NCI-H69 (cell line): ENCODE data around the gene CDH15.

Experiments
- DNase-seq: peaks from one replicate; lab custom pipeline; 2025; lab: John Stamatoyannopoulos, UW

CDH15 gene

DNA sequence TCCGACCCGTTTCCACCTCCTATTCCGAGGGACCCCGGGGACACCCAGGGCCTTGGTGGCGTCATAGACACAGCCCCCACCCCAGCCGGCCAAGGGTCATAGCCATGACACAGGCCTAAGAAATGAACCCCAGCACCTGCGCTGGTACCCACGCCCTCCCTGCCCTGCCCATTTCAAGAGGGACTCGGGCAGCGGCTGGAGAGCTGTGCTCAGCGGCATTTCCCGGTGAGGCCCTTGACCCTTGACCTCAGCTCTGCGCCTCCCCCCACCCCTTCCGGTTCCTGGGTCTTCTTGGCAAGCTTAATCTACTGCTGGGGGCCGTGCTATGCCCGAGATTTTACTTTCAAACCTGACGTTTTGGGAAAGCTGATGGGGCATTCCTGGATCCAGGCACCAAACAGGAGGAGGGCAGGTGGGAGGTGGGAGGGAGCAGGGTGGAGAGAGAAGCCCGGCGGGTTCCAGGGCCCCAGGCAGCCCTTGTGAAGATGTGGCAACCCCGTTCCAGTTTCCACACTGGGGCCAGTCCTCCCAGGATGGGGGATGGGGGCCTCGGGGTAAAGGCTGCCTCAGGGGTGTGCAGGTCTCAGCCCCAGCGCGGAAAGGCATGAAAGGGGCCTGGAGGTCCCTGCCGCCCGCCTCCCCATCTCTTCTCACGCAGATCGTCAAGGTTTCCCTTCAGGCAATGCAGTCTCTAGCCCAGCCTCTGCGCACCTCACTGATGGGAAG lies 28.7 kb downstream of the CDH15 start, which contains the start of gene SLC22A31:
SLC22A31 (minus strand) TSS at position 414 of the 726 bp plus-strand sequence; CDS start at position 378, 36 bp downstream.
- peak; percentile 8 for DNase-seq

DNA sequence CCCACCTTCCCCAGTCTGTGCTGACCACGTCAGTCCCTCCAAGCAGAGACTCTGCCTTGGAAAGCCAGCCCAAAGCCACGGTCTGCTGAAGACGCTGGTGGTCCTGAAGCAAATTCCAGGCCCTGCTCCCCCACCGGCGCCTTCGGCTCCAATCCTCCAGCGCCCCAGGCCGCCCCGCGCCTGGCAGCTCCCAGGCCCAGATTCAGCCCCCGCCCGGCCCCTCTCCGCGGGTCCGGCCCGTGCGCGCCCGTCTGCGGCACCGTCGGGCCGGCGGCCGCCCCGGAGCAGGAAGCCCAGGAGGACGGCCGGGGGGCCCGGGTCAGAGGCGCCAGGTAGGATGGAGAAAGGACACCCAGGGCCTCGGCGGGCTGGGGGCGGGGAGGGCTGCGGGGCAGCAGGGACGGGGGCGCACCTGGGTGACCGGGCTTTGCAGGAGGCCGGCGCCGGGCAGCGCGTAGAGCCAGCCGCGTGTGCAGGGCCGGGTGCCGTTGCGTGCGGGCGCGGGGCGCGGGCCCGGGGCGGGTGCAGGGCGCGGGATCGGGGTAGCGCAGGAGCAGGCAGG lies 29.4 kb downstream of the CDH15 start:
- no peak for DNase-seq

DNA sequence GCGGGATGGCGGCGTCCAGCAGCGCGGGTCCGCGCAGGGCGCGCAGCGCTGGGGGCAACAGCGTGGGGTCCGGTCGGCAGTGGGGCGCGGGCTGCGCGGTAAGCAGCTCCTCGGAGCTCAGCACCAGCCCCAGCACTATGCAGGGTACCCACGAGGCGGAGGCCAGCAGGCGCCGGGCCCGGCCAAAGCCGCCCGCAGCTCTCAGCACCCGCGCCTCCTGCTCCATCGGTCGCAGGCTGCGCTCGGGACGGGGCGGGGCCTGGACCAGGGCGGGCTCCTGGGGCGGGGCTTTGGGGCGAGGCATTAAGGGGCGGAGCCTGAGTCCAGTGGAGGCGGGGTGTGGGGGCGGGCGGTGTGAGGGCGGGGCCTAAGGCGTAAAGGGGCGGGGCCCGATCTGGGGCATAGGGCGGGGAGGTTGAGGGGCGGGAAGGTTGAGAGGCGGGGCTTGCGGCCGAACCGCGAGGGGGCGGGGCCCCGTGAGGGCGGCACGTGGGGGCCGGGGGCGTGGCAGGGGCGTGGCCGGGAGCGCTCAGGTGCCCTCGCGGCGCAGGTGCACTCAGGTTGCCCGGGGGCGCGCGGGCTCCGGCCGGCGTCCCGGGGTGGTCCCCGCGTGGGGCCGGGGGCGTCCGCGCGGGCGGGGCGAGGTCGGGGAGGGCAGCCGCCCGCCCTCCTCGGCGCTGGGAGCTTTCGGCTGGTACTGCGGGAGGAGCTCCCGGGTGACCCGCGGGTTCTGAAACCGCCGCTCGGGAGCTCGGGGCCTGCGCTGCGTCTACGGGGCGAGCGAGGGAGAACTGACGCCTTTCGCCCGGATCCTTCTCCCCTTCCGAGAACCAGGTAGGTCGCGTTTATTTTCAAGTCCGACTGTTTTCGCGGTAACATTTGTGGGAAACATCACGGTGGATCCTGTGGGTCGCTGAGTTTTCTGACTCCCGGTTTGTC lies 30.2 kb downstream of the CDH15 start:
- DNase-seq = peak; percentile 81

DNA sequence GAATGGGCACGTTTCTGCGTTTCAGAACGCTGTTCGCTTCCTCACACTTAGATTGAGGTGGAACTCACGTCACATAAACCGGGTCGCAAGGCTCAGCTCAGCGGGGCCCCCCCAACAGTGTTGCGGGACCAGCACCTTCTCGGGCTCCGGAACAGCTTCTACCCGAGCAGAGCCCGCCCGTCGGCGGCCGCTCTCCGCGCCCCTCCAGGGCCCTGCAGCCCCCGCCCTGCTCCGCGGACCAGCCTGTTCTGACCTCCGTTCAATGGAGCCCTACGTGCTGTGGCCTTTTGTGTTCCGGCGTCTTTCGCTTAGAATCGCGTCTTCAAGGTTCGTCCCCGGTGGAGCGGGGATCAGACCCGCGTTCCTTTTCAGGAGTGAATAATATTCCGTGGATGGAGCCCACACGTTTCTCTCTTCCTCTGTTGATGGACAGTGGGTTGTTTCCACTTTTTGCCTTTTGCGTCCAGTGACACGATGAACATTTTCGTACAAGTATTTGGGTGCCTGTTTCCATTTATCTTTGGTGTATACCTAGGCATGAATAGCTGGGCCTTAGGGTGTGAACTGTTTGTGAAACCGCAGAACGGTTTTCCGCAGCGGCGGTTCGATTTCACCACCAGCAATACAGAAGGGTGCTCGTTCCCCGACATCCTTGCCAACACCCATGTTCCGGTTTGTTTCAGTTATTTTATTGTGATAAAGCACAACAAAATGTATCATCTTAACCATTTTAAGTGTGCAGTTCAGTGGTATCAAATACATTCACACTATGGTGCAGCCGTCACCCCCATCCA lies 31.1 kb downstream of the CDH15 start:
- DNase-seq = no peak

DNA sequence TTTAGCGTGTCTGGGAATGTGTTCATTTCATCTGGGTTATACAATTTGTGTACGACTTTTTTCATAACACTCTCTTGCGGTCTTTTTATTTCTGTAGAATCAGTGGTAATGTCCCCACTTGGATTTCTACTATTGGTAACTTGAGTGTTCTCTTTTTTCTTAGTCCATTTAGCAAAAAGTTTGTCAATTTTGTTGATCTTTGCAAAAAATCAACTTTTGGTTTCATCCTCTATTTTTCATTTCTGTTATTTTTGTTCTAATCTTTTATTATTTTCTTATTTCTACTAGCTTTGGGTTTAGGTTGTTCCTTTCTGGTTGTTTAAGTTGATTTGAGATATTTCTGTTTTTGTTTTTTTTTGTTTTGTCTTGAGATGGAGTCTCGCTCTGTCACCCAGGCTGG lies 36.4 kb downstream of the CDH15 start:
- DNase-seq = no peak

DNA sequence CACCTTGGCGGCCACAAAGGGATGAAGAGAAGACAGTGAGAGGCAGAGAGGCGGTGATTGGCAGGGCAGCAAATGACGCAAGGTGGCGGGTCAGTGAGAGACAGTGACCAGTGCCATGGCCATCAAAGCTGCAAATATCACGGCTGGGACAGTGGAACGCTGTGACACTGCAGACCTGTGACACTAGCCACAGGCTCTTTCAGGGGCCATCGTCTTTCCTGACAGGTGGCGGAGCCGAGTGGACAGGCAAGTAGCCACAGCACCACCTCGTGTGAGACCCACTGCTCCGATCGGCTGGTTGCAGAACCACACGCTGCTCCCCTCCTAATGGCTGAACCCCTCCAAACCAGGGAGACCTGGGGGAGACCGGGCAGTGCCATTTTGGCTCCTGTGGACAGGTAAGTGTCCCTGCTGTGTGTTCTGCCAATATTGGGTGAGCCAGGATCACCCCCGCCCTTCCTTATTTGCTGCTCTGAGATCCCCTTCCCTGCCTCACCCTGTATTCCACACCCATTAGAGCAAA lies 38.0 kb downstream of the CDH15 start:
- no peak for DNase-seq

DNA sequence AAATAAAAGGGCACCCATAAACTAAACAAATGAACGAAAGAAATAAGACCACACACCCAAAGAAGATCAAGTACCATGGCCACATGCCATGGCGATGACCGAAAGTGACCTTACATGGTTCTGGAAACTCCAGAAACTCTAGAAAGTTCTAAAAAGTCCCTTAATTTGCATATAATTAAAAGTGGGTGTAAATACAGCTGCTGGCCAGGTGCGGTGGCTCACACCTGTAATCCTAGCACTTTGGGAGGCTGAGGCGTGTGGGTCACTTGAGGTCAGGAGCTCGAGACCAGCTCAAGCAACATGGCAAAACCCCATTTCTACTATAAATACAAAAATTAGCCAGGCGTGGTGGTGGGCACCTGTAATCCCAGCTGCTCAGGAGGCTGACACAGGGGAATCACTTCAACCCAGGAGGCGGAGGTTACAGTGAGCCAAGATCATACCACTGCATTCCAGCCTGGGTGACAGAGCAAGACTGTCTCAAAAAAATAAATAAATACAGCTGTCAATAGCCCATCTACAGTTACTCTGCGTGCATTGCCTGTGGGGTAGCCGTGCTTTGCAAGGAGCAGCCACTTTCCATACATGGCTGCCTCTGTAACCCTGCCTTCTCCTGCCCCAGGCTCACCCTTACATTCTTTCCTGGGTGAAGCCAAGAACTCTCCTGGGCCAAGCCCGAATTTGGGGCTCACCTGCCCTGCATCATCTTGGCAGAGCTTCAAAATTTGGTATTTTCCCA lies 38.8 kb downstream of the CDH15 start:
- DNase-seq = no peak

DNA sequence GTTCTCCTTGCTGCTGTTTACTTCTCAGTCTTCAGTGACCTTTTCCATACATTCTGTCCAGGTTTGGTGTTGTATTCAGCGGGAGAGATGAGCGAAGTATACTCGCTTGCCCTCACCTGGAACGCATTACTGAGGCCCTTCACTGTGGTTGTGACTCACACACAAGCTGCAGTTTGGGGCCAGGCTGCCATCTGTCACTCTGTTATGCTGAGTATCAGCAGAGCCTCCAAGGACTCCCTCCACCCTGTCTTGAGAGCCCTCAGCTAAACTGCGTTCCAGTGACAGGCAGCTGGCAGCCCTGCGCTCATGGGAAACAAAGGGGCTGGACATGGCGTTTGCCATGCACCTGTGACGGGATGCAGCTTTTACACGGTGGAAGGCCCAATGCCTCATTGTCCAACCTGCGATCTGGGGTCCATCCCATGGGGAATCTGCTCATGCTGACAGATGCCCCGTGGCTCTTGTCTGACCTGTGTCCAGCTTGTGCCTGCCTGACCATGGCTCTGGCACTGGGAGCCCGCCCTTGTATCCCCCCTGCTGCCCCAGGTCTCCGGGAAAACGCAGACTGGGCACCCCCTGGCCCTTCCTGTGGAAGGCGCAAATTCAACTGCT lies 39.5 kb downstream of the CDH15 start:
- DNase-seq = peak; percentile 73

DNA sequence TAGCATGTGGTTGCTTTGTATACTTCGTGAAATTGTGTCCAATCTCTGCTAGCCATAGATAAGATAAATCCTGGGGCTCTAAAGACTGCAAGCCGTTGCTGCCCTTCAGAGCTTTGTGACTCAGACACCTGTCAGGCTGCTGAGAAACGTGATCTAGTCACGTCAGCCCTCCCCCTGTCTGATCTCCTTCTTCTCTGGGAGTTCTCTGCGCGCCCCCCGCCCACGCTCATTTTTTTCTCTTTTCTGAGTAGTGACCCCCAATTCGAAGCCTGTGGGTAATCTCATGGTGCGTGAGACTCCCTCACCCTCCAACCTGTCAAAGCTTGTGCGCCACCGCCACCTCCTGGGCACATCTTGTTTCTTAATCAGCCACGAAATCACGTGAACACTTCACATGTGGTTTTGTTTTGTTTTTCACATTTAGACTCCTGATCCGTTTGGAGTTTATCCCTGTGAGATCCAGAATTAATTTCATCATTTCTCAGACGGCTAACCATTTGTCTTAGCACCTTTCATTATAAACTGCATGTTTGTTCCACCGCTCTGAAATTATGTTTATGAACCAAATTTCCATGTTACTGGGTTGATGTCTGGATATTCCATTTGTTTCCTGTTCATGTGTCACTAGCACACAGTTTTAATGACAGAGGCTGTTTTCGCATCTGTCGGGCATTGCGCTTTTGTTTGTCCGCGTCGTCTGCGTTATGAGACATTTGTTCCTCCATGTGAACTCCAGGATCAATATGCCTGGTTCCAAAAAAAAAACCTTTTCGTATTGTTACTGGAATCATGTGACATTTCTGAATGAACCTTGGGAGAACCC lies 45.0 kb downstream of the CDH15 start:
- DNase-seq = peak; percentile 74

DNA sequence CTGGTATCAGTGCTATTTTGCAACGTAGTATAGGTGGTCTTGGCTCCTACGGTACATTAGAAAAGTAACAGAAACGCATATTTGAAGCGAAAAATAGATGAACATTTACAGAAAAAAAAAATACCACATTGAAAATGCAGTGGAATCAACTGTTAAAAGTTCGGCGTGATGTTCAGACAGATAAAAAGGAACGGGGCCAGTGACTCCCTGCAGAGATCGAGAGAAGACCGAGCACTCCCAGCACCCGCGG lies 45.5 kb downstream of the CDH15 start:
- DNase-seq = no peak

DNA sequence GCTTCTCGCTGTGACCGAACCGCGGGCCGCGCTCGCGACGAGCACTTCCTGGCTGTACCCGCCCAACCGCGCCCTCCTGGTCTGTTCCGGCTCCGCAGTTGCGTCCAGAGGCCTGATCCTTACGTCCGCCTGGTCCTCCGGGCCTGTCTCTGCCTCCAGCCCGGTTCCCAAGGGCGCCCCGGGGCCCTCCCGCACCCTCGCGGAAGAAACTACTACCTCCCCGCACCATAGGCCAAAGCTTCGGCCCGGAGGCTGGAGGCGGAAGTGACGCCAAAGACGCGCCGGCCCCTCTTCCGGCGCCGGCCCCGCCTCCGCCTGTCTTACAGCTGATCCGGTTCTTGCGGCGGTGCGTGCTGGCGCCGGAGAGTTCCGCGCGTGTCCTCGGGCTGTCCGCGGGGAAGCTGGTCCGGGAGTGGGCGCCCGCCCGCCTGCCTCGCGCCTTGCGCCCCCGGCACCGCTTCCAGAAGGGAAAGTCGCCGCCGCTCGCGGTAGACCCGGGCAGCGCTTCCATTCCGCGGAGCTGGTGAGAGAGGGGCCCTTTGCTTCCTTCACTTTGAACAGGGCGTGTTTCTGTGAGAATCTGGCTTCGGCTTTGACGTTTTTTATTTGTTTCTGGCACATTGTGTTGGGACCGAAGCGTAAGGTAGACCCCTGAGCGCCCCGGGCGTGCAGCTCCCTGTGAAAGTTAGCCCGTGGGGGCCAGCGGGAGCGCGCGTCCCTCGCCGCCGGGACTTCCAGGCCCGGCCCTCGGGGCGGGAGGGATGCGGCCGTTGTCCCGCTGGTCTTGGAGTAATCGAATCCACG lies 46.0 kb downstream of the CDH15 start, which contains the start of gene ZNF778:
ZNF778 (plus strand) TSS at position 316 of the 804 bp plus-strand sequence. CDS start 3,425 bp downstream, outside the sequence.
- peak; percentile 81 for DNase-seq

DNA sequence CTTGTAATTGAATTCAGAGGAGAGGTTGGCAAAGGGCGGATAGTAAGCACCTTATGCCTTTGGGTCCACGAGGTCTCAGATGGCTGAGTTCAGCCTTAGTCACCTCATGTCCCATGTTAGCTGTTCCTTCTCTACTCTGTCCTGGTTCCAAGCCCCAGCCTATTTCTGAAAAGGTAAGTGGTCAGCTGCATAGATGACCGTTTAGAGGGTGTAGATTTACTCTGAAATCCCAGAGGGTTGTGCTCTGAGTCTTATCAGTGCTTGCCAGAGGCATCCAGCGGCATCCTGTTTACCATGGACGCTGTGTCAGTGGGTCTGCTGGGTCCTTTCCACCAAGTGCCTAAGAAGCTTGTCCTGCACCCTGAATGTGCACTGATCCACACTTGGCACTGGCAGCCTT lies 47.8 kb downstream of the CDH15 start:
- no peak for DNase-seq

DNA sequence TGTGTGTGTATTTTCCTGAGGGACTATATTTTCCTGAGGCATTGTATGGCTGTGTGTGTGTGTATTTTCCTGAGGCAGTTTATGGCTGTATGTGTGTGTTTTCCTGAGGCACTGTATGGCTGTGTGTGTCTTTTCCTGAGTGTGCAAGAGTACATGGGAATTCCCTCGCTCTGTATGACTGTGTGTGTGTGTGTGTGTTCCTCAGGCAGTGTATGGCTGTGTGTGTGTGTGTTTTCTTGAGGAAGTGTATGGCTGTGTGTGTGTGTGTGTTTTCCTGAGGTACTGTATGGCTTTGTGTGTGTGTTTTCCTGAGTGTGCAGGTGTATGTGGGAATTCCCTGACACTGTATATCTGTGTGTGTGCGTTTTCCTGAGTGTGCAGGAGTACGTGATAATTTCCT lies 50.1 kb downstream of the CDH15 start:
- no peak for DNase-seq

DNA sequence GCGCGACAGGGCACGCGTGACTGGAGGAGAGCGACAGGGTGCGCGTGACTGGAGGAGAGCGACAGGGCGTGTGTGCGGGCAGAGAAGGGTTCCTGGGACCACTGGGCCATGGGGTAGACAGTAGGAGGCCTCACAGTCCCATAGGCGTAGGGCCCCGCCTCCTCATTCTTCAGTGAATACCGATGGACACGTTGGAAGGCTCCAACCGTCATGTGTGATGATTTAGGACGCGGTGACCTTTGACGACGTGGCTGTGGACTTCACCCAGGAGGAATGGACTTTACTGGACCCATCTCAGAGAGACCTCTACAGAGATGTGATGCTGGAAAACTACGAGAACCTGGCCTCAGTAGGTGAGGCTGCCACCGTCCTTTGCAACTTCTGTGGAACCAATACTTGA lies 51.4 kb downstream of the CDH15 start:
- DNase-seq = no peak

DNA sequence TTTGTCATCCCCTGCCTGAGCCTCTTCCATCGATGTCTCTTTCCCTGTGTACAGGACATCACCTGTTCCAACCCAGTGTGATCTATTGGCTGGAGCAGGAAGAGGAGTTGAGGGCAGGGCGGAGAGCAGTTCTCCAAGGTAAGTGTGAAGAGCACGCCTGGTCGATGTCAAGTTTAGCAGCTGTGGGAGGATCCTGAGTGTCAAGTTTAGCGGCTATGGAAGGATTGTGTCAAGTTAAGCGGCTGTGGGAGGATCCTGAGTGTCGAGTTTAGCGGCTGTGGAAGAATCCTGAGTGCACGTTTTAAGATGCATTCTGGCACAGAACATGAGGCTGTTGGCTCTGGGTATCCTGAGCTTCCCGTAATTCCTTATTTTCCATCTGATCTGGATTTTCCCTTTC lies 53.1 kb downstream of the CDH15 start:
- no peak for DNase-seq

DNA sequence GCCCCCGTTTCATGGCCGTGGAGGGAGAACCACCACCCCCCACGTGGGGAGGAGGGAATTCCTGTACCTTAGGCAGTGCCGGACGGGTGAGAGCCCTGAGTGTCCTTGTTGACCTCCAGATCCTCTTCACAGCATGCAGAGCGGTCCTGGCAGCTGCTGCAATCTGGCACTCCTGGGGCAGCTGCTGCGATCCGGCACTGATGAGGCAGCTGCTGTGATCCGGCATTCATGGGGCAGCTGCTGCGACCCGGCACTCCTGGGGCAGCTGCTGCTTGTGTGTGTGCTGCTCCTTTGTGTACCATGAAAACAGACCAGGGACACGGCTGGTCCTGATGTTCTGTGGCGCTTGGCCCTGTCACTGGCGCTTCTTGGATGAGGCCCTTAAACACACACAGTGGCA lies 58.7 kb downstream of the CDH15 start:
- no peak for DNase-seq

DNA sequence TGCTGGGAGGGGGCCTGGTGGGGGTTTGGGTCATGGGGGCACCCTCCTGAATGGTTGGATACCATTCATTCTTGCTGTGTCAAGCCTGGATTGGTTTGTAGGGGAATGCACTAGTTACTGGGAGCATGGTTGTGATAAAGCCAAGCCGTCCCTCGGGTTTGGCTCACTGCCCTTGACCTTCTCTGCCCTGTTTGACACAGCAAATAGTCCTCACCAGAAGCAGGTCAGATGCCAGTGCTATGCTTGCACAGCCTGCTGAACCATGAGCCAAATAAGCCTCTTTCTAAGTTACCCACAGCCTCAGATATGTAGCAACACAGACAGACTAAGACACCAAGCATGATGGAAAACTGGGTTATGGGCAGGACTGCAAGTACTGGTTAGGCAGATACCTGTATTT lies 60.6 kb downstream of the CDH15 start:
- DNase-seq = no peak

DNA sequence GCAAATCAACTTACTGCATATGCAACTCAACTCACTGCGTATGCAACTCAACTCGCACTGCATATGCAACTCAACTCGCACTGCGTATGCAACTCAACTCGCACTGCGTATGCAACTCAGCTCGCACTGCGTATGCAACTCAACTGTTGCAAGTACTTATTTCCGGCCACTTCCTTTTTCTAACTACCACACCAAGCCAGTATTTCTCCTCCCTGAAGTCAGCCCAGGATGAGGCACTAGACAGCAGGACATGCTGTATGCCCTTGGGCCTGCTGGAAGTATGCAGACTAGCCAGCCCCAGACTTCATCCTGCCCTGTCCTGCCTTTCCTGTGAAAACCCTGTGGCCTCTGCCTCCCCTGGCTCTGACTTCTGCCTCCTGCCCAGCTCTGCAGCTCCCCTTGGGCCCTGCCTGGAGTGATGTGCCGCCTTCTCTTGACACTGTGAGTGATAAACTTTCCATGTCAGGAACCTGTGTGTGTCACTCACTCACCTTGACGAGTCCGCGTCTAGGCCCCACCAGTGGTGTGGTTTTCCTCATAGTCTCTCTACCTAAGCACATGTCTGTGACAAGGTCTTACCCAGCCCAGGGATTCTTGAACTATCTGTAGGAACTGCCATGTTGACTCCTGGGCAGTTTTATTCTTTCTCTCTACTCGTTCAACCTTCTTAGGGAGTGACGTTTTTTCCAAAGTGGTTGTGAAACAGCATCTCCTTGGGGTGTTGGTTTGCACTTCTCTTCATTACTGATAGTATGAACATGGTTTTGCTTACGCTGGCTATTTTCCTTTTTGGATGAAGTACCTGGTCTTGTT lies 62.3 kb downstream of the CDH15 start:
- no peak for DNase-seq
